Measurements from ENCODE around the gene IGDCC3. TPM values are rescaled to one million over a fixed set of nuclear protein-coding genes. Genes with fewer than 3 reads are reported as not detected.

Gene IGDCC3
- total and polyA plus RNA-seq, 2 of the 8 experiments (the other 6 are each of a cell fraction or from before 2014, with no cell fraction given) = 26.8 to 45.7 TPM

- Histone ChIP-seq H3K23ac (ENCODE audit: insufficient read length) (no peak overlapping the region), H3K36me3 (ENCODE audit: control insufficient read depth in 2 of 4, insufficient read depth in 4 of 4, low read length in 3 of 4) (peaks cover 3 to 8% (median 6%) of the 10 kb centered on the region in 4 experiments; a peak in 5 of 8 replicates), H3K9ac (replicated peaks in 1 of 4; ENCODE audit: extremely low read depth in 1 of 4, low read depth in 3 of 4, low read length in 3 of 4) (no peak overlapping the region), H2AK5ac (ENCODE audit: low read depth, low read length) (peak overlapping the region; percentile 54; the same call in 1 of the 2 replicates), H3K27ac (ENCODE audit: low read depth, low read length) (no peak overlapping the region), H3K18ac (ENCODE audit: extremely low read depth, low read length) (no peak overlapping the region), H3K56ac (replicated peaks; ENCODE audit: insufficient read length, low read depth, low read length) (no peak overlapping the region), H2BK12ac (ENCODE audit: low read depth, low read length) (no peak overlapping the region), H3K79me2 (ENCODE audit: control insufficient read depth in 1 of 2, insufficient read depth in 2 of 2, low read length in 2 of 2) (no peaks in the 10 kb centered on the region), H3K4me1 (replicated peaks in 1 of 4; ENCODE audit: control insufficient read depth in 3 of 4, insufficient read depth in 4 of 4, low read length in 3 of 4) (peaks cover 15 to 36% (median 26%) of the 10 kb centered on the region in 4 experiments), H4K8ac (ENCODE audit: extremely low read depth, insufficient read depth, low read length) (no peak overlapping the region), H3K4ac (replicated peaks; ENCODE audit: insufficient read length, low read depth, low read length) (no peak overlapping the region), H2BK15ac (ENCODE audit: low read length) (no peak overlapping the region), H3K4me3 (ENCODE audit: extremely low read depth in 1 of 4, insufficient read depth in 2 of 4, low read depth in 3 of 4, low read length in 4 of 4) (no peak overlapping the region), H2BK20ac (ENCODE audit: low read length) (no peak overlapping the region), H3K79me1 (ENCODE audit: low read depth, low read length) (peaks cover 2% of the 10 kb centered on the region), H2BK120ac (replicated peaks; ENCODE audit: low read depth, low read length) (no peak overlapping the region), H3K9me3 (ENCODE audit: insufficient read depth in 2 of 2, low read depth in 1 of 2, low read length in 1 of 2) (no peaks in the 10 kb centered on the region), H2AFZ (ENCODE audit: low read length) (no peak overlapping the region), H4K91ac (replicated peaks; ENCODE audit: insufficient read length, low read length) (no peak overlapping the region), H3K14ac (ENCODE audit: insufficient read length) (no peak overlapping the region), H4K20me1 (replicated peaks in 1 of 2; ENCODE audit: control insufficient read depth in 1 of 2, insufficient read depth in 2 of 2, low read length in 2 of 2) (peaks cover 4 to 7% of the 10 kb centered on the region in 2 experiments), H4K5ac (ENCODE audit: insufficient read length, low read depth, low read length) (no peak overlapping the region), H2BK5ac (ENCODE audit: low read depth, low read length) (no peak overlapping the region), H3K4me2 (ENCODE audit: insufficient read depth in 1 of 2, low read depth in 2 of 2, low read length in 2 of 2) (no peak overlapping the region), H3K23me2 (ENCODE audit: low read depth, low read length) (no peaks in the 10 kb centered on the region), H3K27me3 (replicated peaks in 1 of 4; ENCODE audit: control insufficient read depth in 3 of 4, extremely low read depth in 1 of 4, insufficient read depth in 3 of 4, low read length in 3 of 4) (no peaks in the 10 kb centered on the region)
- 90% methylated on average over 29 of the region's 31 CpGs; no CpG with 5 or more reads in 1 of the 2 experiments for WGBS, 2 experiments (ENCODE audit: extremely low coverage in 1 of 2, insufficient coverage in 1 of 2, insufficient read length in 1 of 2, insufficient replicate concordance in 2 of 2, low coverage in 1 of 2, low lambda C conversion rate in 2 of 2, missing lambda C conversion rate in 1 of 2)
- TF ChIP-seq ATF3 (IDR thresholded peaks at IDR 0.05; ENCODE audit: insufficient read depth, low read depth, low read length) (no peak), SP2 (IDR thresholded peaks at IDR 0.05; ENCODE audit: low read length) (no peak), RFX5 (IDR thresholded peaks at IDR 0.05; ENCODE audit: borderline replicate concordance, low read depth, low read length) (no peak), POLR2AphosphoS5 (IDR thresholded peaks at IDR 0.05; ENCODE audit: low read depth, low read length) (no peak), RBBP5 (IDR thresholded peaks at IDR 0.05; ENCODE audit: borderline replicate concordance, low read depth, low read length) (no peak), NRF1 (IDR thresholded peaks at IDR 0.05; ENCODE audit: low read depth, low read length) (no peak), CBX8 (IDR thresholded peaks at IDR 0.05; ENCODE audit: borderline replicate concordance, low read depth, low read length) (no peak), TAF7 (optimal IDR thresholded peaks at IDR 0.05; ENCODE audit: borderline replicate concordance, low read depth, low read length) (no peak)
- no peak for FAIRE-seq
- DNase-seq (ENCODE audit: low read depth in 1 of 2, low spot score in 2 of 2) = no peak
- ChIA-PET POLR2A (ENCODE audit: partially characterized antibody) (interaction anchor here (1.4 to 4.3 kb wide), 2 partner anchors 11 to 36 kb away, joined by 3 to 20 read pairs; no protein-coding TSS in a partner anchor), CTCF (ENCODE audit: partially characterized antibody) (interaction anchor here (4.3 to 4.8 kb wide), 2 partner anchors 13 to 53 kb away, joined by 32 to 42 read pairs; no protein-coding TSS in a partner anchor)
These were observed 45.2 kb downstream of the IGDCC3 start for GRCh38 chr15:65332391-65333147.

Measured in H1 (cell line).